Fibroblast of villous mesenchyme (primary cell): ENCODE measurements around the gene FNDC5. TPM values are rescaled to one million over a fixed set of nuclear protein-coding genes. Genes with fewer than 3 reads are reported as not detected.
A peak's percentile ranks its signal among the peaks of the same experiment; 100 is the strongest.

Experiments used
- DNase-seq: peaks from one replicate; pipeline ENCODE4 v3.0.0-alpha.2; 2010; ENCODE audit warnings: low read depth
- H3K4me3 ChIP-seq: 2 replicates; pipeline ENCODE4 v1.5.1; 2011; ENCODE audit warnings: low read depth, mild to moderate bottlenecking, low read length
- total RNA-seq: library from RNA; depleted of rRNA; stranded (reverse); fragments of >200 nt; gene quantifications from 2 replicates; pipeline ENCODE4 v1.2.3, GENCODE V29; 2012
- TF ChIP-seq, protein P1 (sequence below): IDR thresholded peaks from 2 replicates; pipeline ENCODE4 v1.5.1; 2012; ENCODE audit warnings: low read depth, mild to moderate bottlenecking, low read length; ENCODE audit not compliant: insufficient read depth

Gene FNDC5
- total RNA-seq, 1 donor: 0.43 TPM

DNA sequence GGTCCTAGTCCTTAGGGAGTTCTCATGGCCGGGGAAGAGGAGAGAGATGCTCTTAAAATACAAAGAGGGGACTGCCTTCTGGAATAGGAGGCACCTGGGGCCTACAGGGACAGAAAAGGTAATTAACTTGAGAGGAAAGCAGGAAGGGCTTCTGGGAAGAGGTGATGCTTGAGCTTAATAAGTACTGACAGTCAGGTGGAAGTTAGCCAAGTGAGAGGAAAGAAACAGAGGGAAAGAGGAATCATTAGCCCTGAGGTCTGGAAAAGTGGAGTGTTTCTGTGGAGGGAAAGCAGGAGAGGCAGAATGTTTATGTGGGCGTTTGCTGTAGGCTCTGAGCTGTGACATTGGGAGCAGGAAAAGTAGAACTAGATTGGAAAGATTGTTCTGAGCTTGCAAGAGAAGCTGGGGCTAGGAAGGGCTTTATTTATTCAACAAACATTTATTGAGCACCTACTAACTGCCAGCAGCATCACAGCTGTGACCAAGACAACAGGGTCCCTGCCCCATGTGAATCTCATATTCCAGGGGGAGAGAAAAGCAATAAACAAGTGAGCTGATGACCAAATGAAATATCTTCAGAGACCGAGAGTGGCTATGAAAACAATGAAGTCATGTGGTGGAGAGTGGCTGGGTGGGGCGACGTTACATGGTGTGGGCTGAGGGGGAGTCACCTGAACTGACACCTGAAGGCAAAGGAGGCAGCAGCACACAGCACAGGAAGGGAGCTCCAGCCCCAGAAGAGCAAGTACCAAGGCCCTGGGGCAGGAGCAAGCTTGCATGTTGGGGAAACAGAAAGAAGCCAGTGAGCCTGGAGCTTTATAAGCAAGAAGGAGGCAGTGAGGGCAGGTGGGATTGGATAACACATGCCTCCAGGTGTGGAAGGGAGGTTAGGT is 4.4 kb upstream of the FNDC5 start:
- no peak overlapping the region for H3K4me3 ChIP-seq
- no peak for DNase-seq
- TF ChIP-seq, protein P1, sequence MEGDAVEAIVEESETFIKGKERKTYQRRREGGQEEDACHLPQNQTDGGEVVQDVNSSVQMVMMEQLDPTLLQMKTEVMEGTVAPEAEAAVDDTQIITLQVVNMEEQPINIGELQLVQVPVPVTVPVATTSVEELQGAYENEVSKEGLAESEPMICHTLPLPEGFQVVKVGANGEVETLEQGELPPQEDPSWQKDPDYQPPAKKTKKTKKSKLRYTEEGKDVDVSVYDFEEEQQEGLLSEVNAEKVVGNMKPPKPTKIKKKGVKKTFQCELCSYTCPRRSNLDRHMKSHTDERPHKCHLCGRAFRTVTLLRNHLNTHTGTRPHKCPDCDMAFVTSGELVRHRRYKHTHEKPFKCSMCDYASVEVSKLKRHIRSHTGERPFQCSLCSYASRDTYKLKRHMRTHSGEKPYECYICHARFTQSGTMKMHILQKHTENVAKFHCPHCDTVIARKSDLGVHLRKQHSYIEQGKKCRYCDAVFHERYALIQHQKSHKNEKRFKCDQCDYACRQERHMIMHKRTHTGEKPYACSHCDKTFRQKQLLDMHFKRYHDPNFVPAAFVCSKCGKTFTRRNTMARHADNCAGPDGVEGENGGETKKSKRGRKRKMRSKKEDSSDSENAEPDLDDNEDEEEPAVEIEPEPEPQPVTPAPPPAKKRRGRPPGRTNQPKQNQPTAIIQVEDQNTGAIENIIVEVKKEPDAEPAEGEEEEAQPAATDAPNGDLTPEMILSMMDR: no peak

DNA sequence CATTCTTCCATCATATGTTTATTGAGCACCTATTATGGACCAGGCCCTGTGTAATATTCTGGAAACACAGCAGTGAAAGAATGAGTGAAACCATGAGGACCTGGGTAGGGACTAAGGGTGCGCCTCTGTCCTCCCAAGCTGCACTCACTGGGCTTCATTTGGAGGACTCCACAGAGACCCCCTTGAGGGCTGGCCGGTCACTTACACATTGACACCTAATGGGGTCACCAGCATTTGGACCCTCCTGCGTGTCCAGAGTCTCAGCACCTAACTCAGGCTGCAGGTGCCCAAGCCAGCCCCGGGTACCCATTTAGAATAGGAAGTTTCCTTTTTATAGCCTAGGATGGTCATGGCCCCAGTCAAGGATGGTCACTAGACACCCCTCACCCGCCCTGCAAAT is 2.8 kb upstream of the FNDC5 start:
- TF ChIP-seq, protein P1: no peak
- H3K4me3 ChIP-seq: no peak overlapping the region
- DNase-seq: no peak

DNA sequence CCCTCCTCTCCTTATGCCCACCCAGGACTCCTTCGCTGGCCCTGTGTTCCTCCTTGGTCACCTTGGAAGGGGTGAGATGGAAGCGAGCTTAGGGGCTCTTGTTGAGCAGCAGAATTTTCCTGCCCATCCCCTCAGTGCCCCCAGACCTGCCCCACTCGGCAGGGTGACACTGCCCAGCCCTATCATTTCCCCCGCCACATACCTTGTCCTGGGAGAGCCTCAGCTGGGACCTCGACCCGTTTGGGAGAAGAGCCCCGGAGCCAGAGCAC is 1.4 kb upstream of the FNDC5 start:
- H3K4me3 ChIP-seq: no peak overlapping the region
- DNase-seq: no peak
- TF ChIP-seq, protein P1: no peak

DNA sequence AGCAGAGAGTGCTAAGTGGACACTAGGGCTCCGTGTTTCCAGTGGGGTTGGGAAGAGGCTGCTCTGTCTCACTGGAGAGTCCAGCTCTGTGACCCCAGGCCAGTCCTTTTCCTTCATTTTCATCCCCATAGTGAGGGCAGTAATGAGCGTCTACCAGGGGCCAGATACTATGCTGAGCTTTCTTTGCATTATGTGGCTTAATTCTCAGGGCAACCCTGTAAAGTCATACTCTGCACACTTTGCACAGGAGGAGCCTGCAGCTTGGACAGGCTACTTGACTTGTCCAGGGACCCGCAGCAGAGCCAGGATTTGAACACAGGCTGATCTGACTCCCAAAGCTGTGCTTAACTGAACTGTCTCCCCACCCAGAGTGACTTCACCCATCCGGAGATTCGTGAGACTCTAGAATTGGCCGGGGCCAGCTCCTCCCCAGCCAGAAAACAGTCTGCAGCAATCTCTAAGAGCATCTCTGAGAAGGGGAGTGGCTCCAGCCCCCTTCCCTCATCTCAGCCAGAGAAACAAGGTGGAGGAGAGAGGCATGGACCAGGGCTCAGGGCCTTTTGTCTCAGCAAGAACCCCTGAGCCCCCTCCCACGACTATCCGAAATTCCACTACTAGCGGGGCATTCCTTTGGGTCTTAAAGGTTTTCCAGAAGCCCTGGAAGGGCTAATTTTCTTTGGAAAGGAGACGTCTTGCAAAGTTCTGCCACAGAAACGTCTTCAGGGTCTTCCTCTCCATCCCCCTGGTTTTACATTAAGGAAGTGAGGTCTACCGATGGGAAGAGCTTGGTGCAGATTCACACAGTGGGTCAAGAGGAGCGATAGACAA is 866 bp upstream of the FNDC5 start:
- TF ChIP-seq, protein P1: no peak
- peak overlapping the region; percentile 48 for H3K4me3 ChIP-seq
- DNase-seq: no peak

DNA sequence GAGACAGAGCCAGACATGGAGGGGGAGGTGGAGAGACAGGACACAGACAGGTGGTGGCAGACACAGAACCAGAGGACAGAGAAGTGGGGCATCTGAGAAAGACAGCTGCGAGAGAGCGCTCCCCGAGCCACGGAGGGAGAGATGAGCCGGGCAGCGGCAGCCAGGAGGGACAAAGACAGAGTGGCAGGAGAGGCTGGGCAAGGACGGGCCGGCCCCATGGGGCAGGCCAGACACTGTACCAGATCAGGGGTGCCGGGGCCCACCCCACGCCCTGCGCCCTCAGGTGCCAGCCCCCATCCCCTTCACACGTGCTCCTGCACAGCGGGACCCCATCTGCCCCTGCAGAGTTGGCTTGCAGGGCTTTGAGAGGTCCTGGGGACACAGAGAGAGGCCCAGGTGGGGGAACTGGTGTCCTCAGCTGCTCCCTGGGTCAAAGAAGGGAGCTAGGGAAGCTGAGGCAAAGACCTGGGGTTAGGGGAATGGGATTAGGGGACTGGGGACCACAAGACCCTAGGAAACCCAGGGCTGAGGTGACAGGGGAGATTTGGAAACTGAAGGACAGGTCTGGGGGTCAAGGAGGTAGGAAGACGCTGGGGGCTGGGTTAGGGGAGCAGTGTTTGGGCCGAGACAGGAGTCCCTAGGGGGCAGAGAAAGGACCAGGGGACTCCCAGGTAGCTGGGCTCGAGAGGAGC is 643 bp downstream of the FNDC5 start:
- TF ChIP-seq, protein P1: no peak
- peak overlapping the region; percentile 41 for H3K4me3 ChIP-seq
- DNase-seq: no peak

DNA sequence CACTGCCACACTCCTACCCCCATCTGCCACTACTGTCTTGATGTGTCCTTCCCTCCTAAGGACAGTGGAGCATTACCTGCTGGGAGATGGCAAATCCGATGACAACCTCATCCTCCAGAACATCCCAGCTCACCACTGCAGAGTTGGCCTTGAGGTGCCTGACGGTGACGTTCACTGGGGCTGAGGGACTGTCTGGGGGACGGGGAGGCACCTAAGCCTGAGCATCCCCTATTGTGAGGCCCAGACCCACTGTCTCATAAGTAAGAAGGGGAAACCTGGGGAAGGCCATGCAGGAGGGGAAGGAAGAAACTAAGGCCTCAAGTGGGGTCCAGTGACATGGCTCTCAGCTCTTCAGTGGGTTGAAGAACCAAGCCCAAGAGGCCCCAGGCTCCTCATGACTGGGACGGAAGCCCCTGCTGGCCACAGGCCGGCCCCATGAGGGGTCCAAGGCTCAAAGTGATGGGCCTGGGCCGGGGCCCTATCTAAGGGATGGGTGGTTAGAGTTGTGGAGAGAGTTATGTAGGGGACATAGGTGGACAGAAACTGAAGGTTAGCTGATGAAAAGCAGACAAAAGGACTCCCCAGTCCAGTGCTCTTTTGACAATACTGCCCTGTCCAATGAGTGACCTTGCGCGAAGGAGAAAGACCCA is 1.8 kb downstream of the FNDC5 start:
- no peak for DNase-seq
- TF ChIP-seq, protein P1: no peak
- H3K4me3 ChIP-seq: no peak overlapping the region
